Endodermal cell (in vitro differentiated cells): ENCODE results near the gene RFXANK. TPM values are rescaled to one million over a fixed set of nuclear protein-coding genes. Genes with fewer than 3 reads are reported as not detected.

ENCODE experiments used
- DNase-seq: peaks from one replicate; pipeline ENCODE4 v3.0.0-alpha.2; 2017
- H3K27ac ChIP-seq: 2 replicates; pipeline ENCODE4 v1.5.1; 2013; ENCODE audit warnings: mild to moderate bottlenecking, low read depth, low read length, moderate library complexity
- H3K27me3 ChIP-seq: 2 replicates; pipeline ENCODE4 v1.6.1; 2013; ENCODE audit warnings: mild to moderate bottlenecking, low read length, moderate library complexity; ENCODE audit not compliant: insufficient read depth, control insufficient read depth, poor library complexity, severe bottlenecking
- H3K36me3 ChIP-seq: 2 replicates; pipeline ENCODE4 v1.7.0; 2013; ENCODE audit warnings: mild to moderate bottlenecking, low read length, moderate library complexity; ENCODE audit not compliant: control insufficient read depth, insufficient read depth
- H3K4me1 ChIP-seq: one replicate; pipeline ENCODE4 v1.7.0; 2013; ENCODE audit warnings: low read length; ENCODE audit not compliant: control insufficient read depth, insufficient read depth
- H3K4me3 ChIP-seq: 2 replicates; pipeline ENCODE4 v1.5.1; 2013; ENCODE audit warnings: mild to moderate bottlenecking, low read length, moderate library complexity
- H3K9ac ChIP-seq: 2 replicates; pipeline ENCODE4 v1.6.1; 2013; ENCODE audit warnings: mild to moderate bottlenecking, low read length, moderate library complexity; ENCODE audit not compliant: poor library complexity, severe bottlenecking; ENCODE audit errors: extremely low read depth
- H3K9me3 ChIP-seq: 2 replicates; pipeline ENCODE4 v1.6.1; 2013; ENCODE audit warnings: mild to moderate bottlenecking, low read length, moderate library complexity; ENCODE audit not compliant: control insufficient read depth
- H3K27ac Mint-ChIP-seq: 2 replicates; pipeline ENCODE4 v1.8.0; 2020; ENCODE audit warnings: mixed read lengths
- H3K27me3 Mint-ChIP-seq: 2 replicates; pipeline ENCODE4 v1.8.0; 2021; ENCODE audit warnings: mild to moderate bottlenecking, mixed read lengths; ENCODE audit not compliant: insufficient read depth
- H3K36me3 Mint-ChIP-seq: 2 replicates; pipeline ENCODE4 v1.8.0; 2020; ENCODE audit warnings: low read depth, mixed read lengths
- H3K4me1 Mint-ChIP-seq: 2 replicates; pipeline ENCODE4 v1.8.0; 2020; ENCODE audit warnings: mixed read lengths
- H3K4me3 Mint-ChIP-seq: 2 replicates; pipeline ENCODE4 v1.8.0; 2020; ENCODE audit warnings: mild to moderate bottlenecking, moderate library complexity, mixed read lengths
- H3K9me3 Mint-ChIP-seq: 2 replicates; pipeline ENCODE4 v1.8.0; 2020; ENCODE audit warnings: mild to moderate bottlenecking, mixed read lengths
- WGBS, 2 experiments: methylation state at CpG; one replicate each; pipeline versions ENCODE4 v1.1.5 to v1.1.7; 2013; ENCODE audit warnings: missing lambda C conversion rate in 2 of 2, mixed read lengths in 1 of 2; ENCODE audit not compliant: insufficient coverage in 1 of 2, insufficient read length in 1 of 2; 5-methylcytosine and 5-hydroxymethylcytosine counted together
- total RNA-seq, 2 donors: library from RNA; stranded (reverse); fragmentation: NEBNext Ultra II Directional in 1 of 2; extraction: Animal tissue kit (Norgen Biotek cat#: 25700) in 1 of 2; gene quantifications; 2 replicates in 1 of 2; 3 replicates in 1 of 2; pipeline ENCODE4 v1.2.1, GENCODE V29; 2021
- TF ChIP-seq, protein P1 (sequence below): fragments of 200-600 bp; sonication (generic); conservative IDR thresholded peaks from 2 replicates; pipeline ENCODE4 v1.5.0; 2021; ENCODE audit warnings: antibody characterized with exemption, mild to moderate bottlenecking

The RFXANK gene
- total RNA-seq, 2 donors from 2014 or later = 117 to 122 TPM

DNA sequence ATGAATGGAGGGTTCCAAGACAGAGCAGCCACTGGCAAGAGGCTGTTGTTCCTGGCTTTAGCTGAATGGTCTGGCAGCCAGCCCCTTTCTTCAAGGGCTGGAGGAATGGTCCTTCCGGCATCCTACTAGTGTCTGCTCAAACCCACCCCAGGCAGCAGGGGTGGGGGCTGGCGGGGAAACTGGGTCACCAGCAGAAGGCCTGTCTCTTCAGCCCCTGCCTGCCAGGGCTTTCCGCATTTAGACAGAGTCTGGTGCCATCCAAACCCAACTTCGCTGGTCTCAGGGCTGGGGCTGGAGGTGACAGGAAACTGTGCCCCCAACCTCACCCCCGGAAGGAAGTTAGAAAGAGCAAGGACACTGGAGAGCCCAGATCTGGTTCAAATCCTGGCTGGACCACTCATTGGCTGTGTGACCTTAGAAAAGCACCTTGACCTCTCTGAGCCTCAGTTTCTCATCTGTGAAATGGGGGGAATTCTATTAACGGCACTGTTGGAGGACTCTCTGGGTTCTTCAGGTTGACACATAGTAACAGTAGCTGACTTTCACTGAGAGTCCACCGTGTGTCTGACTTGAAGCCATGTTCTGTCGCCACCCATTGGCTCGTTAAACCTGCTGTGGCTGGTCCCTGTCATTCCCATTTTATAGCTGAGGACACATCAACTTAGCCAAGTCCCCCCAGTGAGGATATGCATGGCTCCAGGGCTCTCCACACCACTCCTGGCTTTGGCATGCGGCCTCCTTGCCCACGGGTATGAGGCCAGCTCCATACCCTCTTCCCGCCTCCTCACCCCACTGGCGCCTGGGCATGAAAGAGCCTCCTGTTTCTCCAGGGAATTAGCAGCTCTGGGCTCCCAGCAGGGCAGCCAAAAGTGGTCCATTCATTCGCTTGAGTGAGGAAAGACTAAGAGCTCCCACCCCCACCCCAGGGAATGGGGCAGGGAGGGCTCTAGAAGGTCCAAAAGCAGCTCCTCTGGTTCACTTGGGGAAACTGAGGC, 13.7 kb downstream of the RFXANK start:
- 65 to 74% methylated on average over 11 to 14 of the region's 14 CpGs for WGBS, 2 experiments
- H3K36me3 ChIP-seq = peaks cover 11% of the 10 kb centered on the region
- peaks cover 11% of the 10 kb centered on the region for H3K36me3 Mint-ChIP-seq
- peaks cover 12% of the 10 kb centered on the region for H3K4me1 Mint-ChIP-seq
- peaks cover 3% of the 10 kb centered on the region for H3K9me3 Mint-ChIP-seq
- no peak overlapping the region for H3K4me3 Mint-ChIP-seq
- H3K9ac ChIP-seq = no peak overlapping the region
- H3K4me1 ChIP-seq = no peaks in the 10 kb centered on the region
- TF ChIP-seq, protein P1, sequence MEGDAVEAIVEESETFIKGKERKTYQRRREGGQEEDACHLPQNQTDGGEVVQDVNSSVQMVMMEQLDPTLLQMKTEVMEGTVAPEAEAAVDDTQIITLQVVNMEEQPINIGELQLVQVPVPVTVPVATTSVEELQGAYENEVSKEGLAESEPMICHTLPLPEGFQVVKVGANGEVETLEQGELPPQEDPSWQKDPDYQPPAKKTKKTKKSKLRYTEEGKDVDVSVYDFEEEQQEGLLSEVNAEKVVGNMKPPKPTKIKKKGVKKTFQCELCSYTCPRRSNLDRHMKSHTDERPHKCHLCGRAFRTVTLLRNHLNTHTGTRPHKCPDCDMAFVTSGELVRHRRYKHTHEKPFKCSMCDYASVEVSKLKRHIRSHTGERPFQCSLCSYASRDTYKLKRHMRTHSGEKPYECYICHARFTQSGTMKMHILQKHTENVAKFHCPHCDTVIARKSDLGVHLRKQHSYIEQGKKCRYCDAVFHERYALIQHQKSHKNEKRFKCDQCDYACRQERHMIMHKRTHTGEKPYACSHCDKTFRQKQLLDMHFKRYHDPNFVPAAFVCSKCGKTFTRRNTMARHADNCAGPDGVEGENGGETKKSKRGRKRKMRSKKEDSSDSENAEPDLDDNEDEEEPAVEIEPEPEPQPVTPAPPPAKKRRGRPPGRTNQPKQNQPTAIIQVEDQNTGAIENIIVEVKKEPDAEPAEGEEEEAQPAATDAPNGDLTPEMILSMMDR = no peak
- H3K27ac Mint-ChIP-seq = no peak overlapping the region
- no peak overlapping the region for H3K27ac ChIP-seq
- H3K4me3 ChIP-seq = no peak overlapping the region
- H3K27me3 ChIP-seq = peaks cover 48% of the 10 kb centered on the region
- peaks cover 58% of the 10 kb centered on the region for H3K27me3 Mint-ChIP-seq
- no peak for DNase-seq
- H3K9me3 ChIP-seq = no peaks in the 10 kb centered on the region

DNA sequence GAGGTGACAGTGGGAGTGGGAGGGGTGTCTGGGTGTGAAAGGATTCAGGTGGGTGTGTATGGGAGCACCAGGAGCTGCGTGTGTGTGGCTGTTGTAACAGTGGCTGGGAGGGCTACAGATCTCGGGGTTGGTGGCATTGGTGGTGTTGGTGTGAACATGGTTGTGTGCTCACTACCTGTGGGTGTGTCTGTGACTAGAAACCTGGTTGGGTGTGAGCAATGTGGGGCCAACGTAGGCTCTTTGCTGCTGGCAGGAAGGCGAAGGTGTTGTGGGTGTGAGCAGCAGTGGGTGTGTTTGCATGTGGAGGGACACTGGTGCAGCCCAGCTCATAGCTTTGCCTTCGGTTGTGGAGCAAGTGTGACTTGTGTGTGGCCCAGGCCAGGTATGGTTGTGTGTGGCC, 14.9 kb downstream of the RFXANK start:
- peaks cover 12% of the 10 kb centered on the region for H3K4me1 Mint-ChIP-seq
- Histone ChIP-seq H3K4me3 (no peak overlapping the region), H3K36me3 (peaks cover 2% of the 10 kb centered on the region), H3K9ac (no peak overlapping the region), H3K27me3 (peaks cover 61% of the 10 kb centered on the region), H3K4me1 (no peaks in the 10 kb centered on the region), H3K27ac (no peak overlapping the region), H3K9me3 (no peaks in the 10 kb centered on the region)
- no peak for DNase-seq
- TF ChIP-seq, protein P1 = no peak
- H3K9me3 Mint-ChIP-seq = peaks cover 3% of the 10 kb centered on the region
- 56 to 73% methylated on average over 2 to 5 of the region's 5 CpGs for WGBS, 2 experiments
- H3K36me3 Mint-ChIP-seq = peaks cover 8% of the 10 kb centered on the region
- H3K27ac Mint-ChIP-seq = no peak overlapping the region
- no peak overlapping the region for H3K4me3 Mint-ChIP-seq
- peaks cover 70% of the 10 kb centered on the region for H3K27me3 Mint-ChIP-seq

DNA sequence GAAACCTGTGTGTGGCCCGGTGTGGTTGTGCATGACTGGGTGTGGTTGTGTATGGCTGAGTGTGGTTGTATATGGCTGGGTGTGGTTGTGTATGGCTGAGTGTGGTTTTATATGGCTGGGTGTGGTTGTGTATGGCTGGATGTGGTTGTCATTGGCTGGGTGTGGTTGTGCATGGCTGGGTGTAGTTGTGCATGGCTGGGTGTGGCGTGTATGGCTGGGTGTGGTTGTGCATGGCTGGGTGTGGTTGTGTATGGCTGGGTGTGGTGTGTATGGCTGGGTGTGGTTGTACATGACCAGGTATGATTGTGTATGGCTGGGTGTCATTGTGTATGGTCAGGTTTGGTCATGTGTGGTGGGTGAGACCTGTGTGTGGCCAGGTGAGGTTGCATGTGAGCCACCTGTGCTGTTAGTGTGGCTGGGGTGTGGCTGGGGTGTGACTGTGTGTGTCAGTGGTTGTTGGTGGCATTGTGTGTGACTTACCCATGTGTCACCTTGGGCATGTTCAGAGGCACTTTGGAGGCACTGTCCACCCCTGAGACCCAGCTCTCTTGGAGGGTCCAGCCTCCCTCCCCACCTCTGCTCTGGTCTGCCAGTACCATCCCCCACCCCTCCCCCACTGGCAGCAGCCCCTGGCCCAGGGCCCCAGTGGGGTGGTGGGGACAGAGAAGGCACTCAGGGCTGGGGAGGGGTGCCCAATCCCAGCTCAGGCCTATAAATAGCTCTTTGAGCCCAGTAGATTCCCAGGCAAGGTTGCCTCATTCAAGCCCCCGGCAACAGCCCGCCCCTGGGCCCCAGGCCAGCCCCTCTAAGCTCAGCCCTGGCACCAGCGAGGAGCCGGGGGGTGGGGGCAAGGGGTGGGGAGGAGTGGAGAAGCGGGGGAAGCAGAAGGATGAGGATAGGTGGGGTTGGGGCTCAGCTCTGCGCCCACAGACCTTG, 15.8 kb downstream of the RFXANK start:
- TF ChIP-seq, protein P1 = no peak
- peaks cover 70% of the 10 kb centered on the region for H3K27me3 ChIP-seq
- no peaks in the 10 kb centered on the region for H3K36me3 Mint-ChIP-seq
- H3K9me3 Mint-ChIP-seq = peaks cover 3% of the 10 kb centered on the region
- WGBS, 2 experiments = 81% methylated on average over 5 of the region's 8 CpGs; no CpG with 5 or more reads in 1 of the 2 experiments
- no peak overlapping the region for H3K27ac ChIP-seq
- H3K4me1 Mint-ChIP-seq = peaks cover 4% of the 10 kb centered on the region
- no peak overlapping the region for H3K4me3 Mint-ChIP-seq
- no peak for DNase-seq
- no peak overlapping the region for H3K4me3 ChIP-seq
- no peaks in the 10 kb centered on the region for H3K9me3 ChIP-seq
- H3K27ac Mint-ChIP-seq = no peak overlapping the region
- H3K4me1 ChIP-seq = no peaks in the 10 kb centered on the region
- no peak overlapping the region for H3K9ac ChIP-seq
- no peaks in the 10 kb centered on the region for H3K36me3 ChIP-seq
- H3K27me3 Mint-ChIP-seq = peaks cover 80% of the 10 kb centered on the region
